VCaP (cell line): ENCODE data around the gene RNF157.

ENCODE experiments used
- H3K27ac ChIP-seq: fragments of 450-650 bp; 2 replicates; pipeline ENCODE4 v1.5.1; 2017
- TF ChIP-seq, protein P1 (sequence below): fragments of 450-650 bp; conservative IDR thresholded peaks from 2 replicates; pipeline ENCODE4 v1.5.1; 2017; ENCODE audit warnings: mild to moderate bottlenecking, moderate library complexity

The RNF157 gene

DNA sequence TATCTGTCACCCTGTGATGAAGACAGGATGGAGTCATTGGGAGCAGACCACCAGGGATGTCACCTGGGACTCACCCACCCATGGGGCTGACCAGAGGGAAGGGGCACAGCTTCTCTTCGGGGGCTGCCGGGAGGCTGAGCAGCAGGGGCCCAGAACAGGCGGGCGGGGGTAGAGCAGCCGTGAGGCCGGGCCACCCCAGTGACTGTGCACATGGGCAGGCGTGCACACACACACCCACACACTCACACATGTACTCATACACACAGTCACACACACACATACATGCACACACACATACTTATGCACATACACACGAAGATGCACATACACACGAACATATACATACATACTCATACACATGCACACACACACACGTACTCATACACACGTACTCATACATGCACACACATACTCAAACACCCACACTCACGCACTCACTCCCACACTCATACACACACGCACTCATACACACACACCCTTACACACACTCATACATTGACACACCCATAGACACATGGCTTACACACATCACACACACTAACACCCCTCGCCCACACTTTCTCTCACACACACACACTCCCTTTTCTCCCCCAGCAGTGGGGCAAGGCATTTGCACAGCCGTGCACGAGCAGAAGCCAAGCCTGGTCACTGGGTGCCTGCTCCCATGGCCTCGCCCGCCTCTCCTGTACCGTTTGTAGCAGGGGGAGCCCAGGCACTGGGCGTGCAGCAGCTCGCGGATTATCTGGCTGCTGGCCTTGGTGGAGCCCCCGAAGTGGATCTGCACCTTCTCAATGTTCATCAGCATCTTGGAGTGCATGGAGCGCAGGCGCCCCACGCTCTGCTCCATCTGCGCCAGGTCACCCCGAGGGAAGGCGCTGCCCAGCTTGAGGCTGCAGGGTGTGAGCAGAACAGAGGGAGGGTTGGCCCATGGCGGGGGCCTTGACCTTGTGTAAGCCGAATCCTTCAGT is 37.3 kb upstream of the RNF157 start:
- peak overlapping the region; percentile 83; the same call in 1 of the 2 replicates for H3K27ac ChIP-seq
- TF ChIP-seq, protein P1, sequence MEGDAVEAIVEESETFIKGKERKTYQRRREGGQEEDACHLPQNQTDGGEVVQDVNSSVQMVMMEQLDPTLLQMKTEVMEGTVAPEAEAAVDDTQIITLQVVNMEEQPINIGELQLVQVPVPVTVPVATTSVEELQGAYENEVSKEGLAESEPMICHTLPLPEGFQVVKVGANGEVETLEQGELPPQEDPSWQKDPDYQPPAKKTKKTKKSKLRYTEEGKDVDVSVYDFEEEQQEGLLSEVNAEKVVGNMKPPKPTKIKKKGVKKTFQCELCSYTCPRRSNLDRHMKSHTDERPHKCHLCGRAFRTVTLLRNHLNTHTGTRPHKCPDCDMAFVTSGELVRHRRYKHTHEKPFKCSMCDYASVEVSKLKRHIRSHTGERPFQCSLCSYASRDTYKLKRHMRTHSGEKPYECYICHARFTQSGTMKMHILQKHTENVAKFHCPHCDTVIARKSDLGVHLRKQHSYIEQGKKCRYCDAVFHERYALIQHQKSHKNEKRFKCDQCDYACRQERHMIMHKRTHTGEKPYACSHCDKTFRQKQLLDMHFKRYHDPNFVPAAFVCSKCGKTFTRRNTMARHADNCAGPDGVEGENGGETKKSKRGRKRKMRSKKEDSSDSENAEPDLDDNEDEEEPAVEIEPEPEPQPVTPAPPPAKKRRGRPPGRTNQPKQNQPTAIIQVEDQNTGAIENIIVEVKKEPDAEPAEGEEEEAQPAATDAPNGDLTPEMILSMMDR = no peak

DNA sequence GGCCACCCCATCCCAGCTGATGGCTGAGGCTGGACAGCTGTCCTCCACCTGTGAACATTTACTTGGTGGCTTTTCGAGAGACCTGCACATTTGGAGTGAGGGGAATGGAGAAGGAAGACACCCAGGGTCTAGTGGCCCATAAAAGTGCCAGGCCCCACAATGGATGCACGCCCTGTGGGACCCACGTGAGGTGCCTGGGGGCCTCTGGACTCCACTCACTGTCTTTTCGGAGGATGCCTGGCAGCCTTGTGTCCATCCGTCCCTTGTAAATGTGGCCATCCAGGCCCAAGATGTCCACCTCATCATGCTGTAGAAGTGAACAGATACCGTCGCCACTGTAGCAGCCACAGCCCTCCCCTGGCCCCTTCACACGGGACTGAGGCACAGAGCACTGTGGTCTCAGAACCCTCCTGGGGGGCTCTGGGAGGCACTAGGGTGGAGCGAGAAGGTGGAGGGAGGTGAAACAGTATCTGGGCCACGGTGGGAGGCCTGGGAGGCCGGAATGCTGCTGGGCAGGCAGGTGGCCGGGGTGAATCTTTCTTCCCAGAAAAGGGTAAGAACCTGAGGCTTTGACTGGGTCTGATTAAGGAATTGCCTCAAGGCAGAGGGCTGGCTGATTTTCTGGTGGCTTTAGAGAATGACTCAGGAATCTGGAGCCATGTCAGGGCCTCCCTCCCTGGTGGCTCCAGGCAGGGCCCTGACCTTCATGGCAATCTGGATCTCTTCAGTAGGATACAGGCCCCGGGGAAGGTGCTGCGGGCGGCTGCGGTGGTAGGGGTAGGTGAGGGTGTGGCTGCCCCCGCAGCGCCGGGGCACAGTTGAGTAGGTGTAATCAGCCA is 36.4 kb upstream of the RNF157 start:
- TF ChIP-seq, protein P1 = no peak
- no peak overlapping the region for H3K27ac ChIP-seq

DNA sequence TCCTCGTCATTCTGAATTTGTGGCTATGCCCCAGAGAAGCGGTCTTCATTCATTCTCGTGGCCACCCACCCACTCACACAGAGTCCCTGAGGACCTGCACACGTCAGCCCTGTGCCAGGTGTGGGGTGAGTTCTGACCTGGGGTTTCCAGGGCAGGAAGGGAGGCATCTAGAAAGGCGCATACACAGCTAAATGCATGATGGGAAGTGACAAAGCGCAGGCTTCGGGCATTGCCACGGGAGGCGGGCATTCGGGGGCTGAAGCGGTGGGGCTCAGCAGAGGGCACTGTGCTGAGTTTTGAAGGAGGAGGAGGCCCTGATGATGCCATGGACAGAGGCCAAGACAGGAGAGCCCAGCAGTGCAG is 35.8 kb upstream of the RNF157 start:
- TF ChIP-seq, protein P1 = no peak
- no peak overlapping the region for H3K27ac ChIP-seq

DNA sequence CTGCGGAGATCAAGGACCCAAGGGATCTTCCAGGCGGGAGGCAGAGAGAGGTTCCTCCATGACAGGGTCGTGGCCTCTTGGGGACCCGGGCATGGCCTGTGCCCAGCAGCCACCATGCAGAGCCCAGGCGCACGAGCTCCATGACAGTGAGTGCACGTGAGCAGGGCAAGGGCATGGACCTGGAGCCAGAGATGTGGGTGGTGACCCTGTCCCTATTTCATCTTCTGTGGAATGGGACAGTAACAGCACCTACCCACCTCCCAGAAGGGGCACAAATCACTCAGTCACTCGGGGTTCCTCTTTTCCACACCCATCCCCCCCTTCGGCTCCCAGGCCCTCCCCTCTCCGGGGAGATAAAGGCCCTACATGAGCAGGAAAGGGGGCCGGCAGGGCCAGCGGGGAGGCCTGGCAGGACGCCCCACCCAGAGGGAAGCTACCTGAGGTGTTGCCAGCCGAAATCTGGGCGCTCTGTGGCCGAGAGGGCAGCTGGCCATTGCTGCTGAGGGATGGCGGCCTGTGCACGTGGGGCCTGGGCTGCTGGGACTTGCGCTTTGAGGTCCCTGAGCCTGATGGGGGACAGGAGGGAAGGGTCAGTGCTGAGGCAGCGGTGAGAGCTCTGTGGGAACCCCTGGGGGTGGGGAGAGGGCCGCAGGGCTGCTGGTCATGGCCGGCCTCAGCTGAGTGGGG is 35.2 kb upstream of the RNF157 start:
- H3K27ac ChIP-seq = no peak overlapping the region
- TF ChIP-seq, protein P1 = no peak

GRCh38 chr17:76274112-76274956 is 34.0 kb upstream of the RNF157 start:
- TF ChIP-seq, protein P1 = no peak
- H3K27ac ChIP-seq = peak overlapping the region; percentile 36

DNA sequence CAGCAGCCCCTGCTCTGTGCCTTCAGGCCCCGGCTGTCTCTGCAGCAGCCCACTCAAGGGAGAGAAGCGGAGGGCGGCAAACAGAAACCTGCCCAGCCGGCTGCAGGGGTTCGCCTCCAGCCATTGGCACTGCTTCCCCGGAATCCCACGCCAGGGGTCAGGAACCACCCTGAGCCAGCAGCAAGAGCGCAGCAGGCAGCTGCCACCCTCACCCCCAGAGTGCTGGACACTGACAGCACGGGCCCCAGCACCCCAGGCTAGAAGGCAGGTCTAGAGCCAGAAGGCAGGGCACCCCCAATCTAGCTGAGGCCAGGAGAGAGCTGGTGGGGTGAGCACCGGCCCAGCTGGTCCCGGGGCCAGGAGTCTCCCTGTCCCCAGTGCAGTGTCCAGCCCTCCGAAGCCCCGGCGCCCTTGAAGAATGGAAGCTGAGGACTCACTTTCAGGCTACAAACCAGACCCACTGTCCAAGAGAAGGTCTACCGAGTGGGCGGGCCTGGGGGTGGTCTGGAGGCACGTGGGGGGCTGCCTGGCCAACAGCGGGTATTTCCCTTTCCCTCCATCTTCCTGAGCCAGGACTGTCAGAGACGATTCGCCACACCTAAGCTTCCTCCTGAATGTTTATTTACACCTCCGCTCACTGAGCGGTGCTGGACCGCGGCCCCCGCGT is 33.3 kb upstream of the RNF157 start:
- H3K27ac ChIP-seq = peak overlapping the region; percentile 36
- TF ChIP-seq, protein P1 = no peak
